H1 (cell line): ENCODE data around the gene ERC1. TPM values are rescaled to one million over a fixed set of nuclear protein-coding genes. Genes with fewer than 3 reads are reported as not detected.

Experiments used
- CTCF ChIA-PET: fragments of 300-600 bp; sonication (Branson Sonifier 250); formaldehyde crosslinking; loops from one replicate; lab custom pipeline; 2021; ENCODE audit not compliant: partially characterized antibody; lab: Charles Lee
- POLR2A ChIA-PET: fragments of 300-600 bp; sonication (Branson Sonifier 250); formaldehyde crosslinking; loops from one replicate; lab custom pipeline; 2021; ENCODE audit warnings: inconsistent platforms; ENCODE audit not compliant: partially characterized antibody; lab: Charles Lee
- DNase-seq, 2 experiments: peaks; one replicate each; pipeline versions ENCODE4 v3.0.0 to v3.0.0-alpha.2; 2010 to 2022; ENCODE audit warnings: low spot score in 2 of 2, low read depth in 1 of 2, mixed read lengths in 1 of 2
- FAIRE-seq: peaks from 2 replicates; lab custom pipeline; 2011; peaks lifted over from hg19 to GRCh38; lab: Jason Lieb, UNC
- H2AFZ ChIP-seq: 2 replicates; pipeline ENCODE4 v1.8.1; 2012; ENCODE audit warnings: low read length, inconsistent platforms
- H2AK5ac ChIP-seq: 2 replicates; pipeline ENCODE4 v1.6.1; 2013; ENCODE audit warnings: low read depth, low read length
- H2BK120ac ChIP-seq: replicated peaks from 2 replicates; pipeline ENCODE3; 2013; ENCODE audit warnings: low read depth, low read length, inconsistent platforms
- H2BK12ac ChIP-seq: 2 replicates; pipeline ENCODE4 v1.6.1; 2013; ENCODE audit warnings: low read depth, low read length
- H2BK15ac ChIP-seq: 2 replicates; pipeline ENCODE4 v1.6.1; 2013; ENCODE audit warnings: low read length
- H2BK20ac ChIP-seq: 2 replicates; pipeline ENCODE4 v1.6.1; 2013; ENCODE audit warnings: low read length
- H2BK5ac ChIP-seq: 2 replicates; pipeline ENCODE4 v1.6.1; 2013; ENCODE audit warnings: low read depth, low read length
- H3K14ac ChIP-seq: 2 replicates; pipeline ENCODE4 v1.6.1; 2013; ENCODE audit warnings: inconsistent platforms; ENCODE audit not compliant: insufficient read length
- H3K18ac ChIP-seq: 2 replicates; pipeline ENCODE4 v1.6.1; 2013; ENCODE audit warnings: low read length; ENCODE audit errors: extremely low read depth
- H3K23ac ChIP-seq: 2 replicates; pipeline ENCODE4 v1.6.1; 2013; ENCODE audit warnings: inconsistent platforms; ENCODE audit not compliant: insufficient read length
- H3K23me2 ChIP-seq: 2 replicates; pipeline ENCODE4 v1.6.1; 2013; ENCODE audit warnings: low read depth, low read length
- H3K27ac ChIP-seq: 2 replicates; pipeline ENCODE4 v1.6.1; 2011; ENCODE audit warnings: low read depth, low read length, inconsistent platforms
- H3K27me3 ChIP-seq, 4 experiments: replicated peaks in 1 of 4; 1 replicate in 1 of 4; 2 replicates in 3 of 4; pipeline versions ENCODE4 v1.6.1 to v1.8.1; 2011 to 2013; ENCODE audit warnings: low read length in 3 of 4, mild to moderate bottlenecking in 3 of 4, inconsistent platforms in 2 of 4, mixed read lengths in 2 of 4, moderate library complexity in 1 of 4; ENCODE audit not compliant: control insufficient read depth in 3 of 4, insufficient read depth in 3 of 4; ENCODE audit errors: extremely low read depth in 1 of 4
- H3K36me3 ChIP-seq, 4 experiments: 2 replicates each; pipeline versions ENCODE4 v1.6.1 to v1.8.1; 2011 to 2013; ENCODE audit warnings: mild to moderate bottlenecking in 4 of 4, low read length in 3 of 4, moderate library complexity in 2 of 4, control low read depth in 1 of 4, inconsistent platforms in 1 of 4; ENCODE audit not compliant: insufficient read depth in 4 of 4, control insufficient read depth in 2 of 4
- H3K4ac ChIP-seq: replicated peaks from 2 replicates; pipeline ENCODE3; 2013; ENCODE audit warnings: low read length, low read depth, mixed read lengths, inconsistent platforms; ENCODE audit not compliant: insufficient read length
- H3K4me1 ChIP-seq, 4 experiments: replicated peaks in 1 of 4; 1 replicate in 1 of 4; 2 replicates in 3 of 4; pipeline versions ENCODE4 v1.6.1 to v1.8.1; 2011 to 2013; ENCODE audit warnings: low read length in 3 of 4, inconsistent platforms in 2 of 4, mixed read lengths in 1 of 4; ENCODE audit not compliant: insufficient read depth in 4 of 4, control insufficient read depth in 3 of 4
- H3K4me2 ChIP-seq, 2 experiments: 2 replicates each; pipeline versions ENCODE4 v1.6.1 to v1.8.1; 2011 to 2013; ENCODE audit warnings: low read depth in 2 of 2, low read length in 2 of 2, control low read depth in 1 of 2, inconsistent platforms in 1 of 2, mild to moderate bottlenecking in 1 of 2; ENCODE audit not compliant: insufficient read depth in 1 of 2
- H3K4me3 ChIP-seq, 4 experiments: fragments of 200-600, 300-600 bp in 1 of 4; sonication (generic), shearing (Covaris generic), sonication (Bioruptor Twin) in 1 of 4; 2 replicates each; pipeline versions ENCODE4 v1.5.1 to v1.8.1; 2011 to 2016; ENCODE audit warnings: low read length in 4 of 4, low read depth in 3 of 4, control low read depth in 2 of 4, inconsistent platforms in 2 of 4, mild to moderate bottlenecking in 2 of 4, mixed read lengths in 1 of 4, moderate library complexity in 1 of 4; ENCODE audit not compliant: insufficient read depth in 2 of 4; ENCODE audit errors: extremely low read depth in 1 of 4
- H3K56ac ChIP-seq: replicated peaks from 2 replicates; pipeline ENCODE3; 2013; ENCODE audit warnings: low read depth, mild to moderate bottlenecking, mixed read lengths, low read length, inconsistent platforms; ENCODE audit not compliant: insufficient read length
- H3K79me1 ChIP-seq: 2 replicates; pipeline ENCODE4 v1.6.1; 2013; ENCODE audit warnings: low read depth, low read length, control low read depth
- H3K79me2 ChIP-seq, 2 experiments: 2 replicates each; pipeline versions ENCODE4 v1.6.1 to v1.8.1; 2012 to 2013; ENCODE audit warnings: low read length in 2 of 2, mild to moderate bottlenecking in 2 of 2, inconsistent platforms in 1 of 2; ENCODE audit not compliant: insufficient read depth in 2 of 2, control insufficient read depth in 1 of 2
- H3K9ac ChIP-seq, 4 experiments: replicated peaks in 1 of 4; 1 replicate in 1 of 4; 2 replicates in 3 of 4; pipeline versions ENCODE4 v1.6.1 to v1.8.1; 2011 to 2013; ENCODE audit warnings: low read depth in 3 of 4, low read length in 3 of 4, control low read depth in 2 of 4, mild to moderate bottlenecking in 2 of 4, moderate library complexity in 2 of 4, inconsistent platforms in 1 of 4; ENCODE audit errors: extremely low read depth in 1 of 4
- H3K9me3 ChIP-seq, 2 experiments: 2 replicates each; pipeline versions ENCODE4 v1.6.1 to v1.8.1; 2012 to 2013; ENCODE audit warnings: mild to moderate bottlenecking in 2 of 2, moderate library complexity in 2 of 2, control low read depth in 1 of 2, inconsistent platforms in 1 of 2, low read depth in 1 of 2, low read length in 1 of 2, mixed read lengths in 1 of 2; ENCODE audit not compliant: insufficient read depth in 2 of 2
- H4K20me1 ChIP-seq, 2 experiments: replicated peaks in 1 of 2; 2 replicates each; pipeline versions ENCODE3 to v1.8.1; 2011 to 2013; ENCODE audit warnings: inconsistent platforms in 2 of 2, low read length in 2 of 2, mild to moderate bottlenecking in 1 of 2; ENCODE audit not compliant: insufficient read depth in 2 of 2, control insufficient read depth in 1 of 2
- H4K5ac ChIP-seq: 2 replicates; pipeline ENCODE4 v1.6.1; 2013; ENCODE audit warnings: low read length, low read depth, mixed read lengths, inconsistent platforms; ENCODE audit not compliant: insufficient read length
- H4K8ac ChIP-seq: 2 replicates; pipeline ENCODE4 v1.8.0; 2013; ENCODE audit warnings: mild to moderate bottlenecking, moderate library complexity, low read length, inconsistent platforms; ENCODE audit not compliant: insufficient read depth; ENCODE audit errors: extremely low read depth
- H4K91ac ChIP-seq: replicated peaks from 2 replicates; pipeline ENCODE3; 2013; ENCODE audit warnings: low read length, mixed read lengths, inconsistent platforms; ENCODE audit not compliant: insufficient read length
- ATF2 ChIP-seq: IDR thresholded peaks from 2 replicates; pipeline ENCODE4 v1.6.1; 2012; ENCODE audit warnings: low read length, inconsistent platforms
- CEBPB ChIP-seq: IDR thresholded peaks from 2 replicates; pipeline ENCODE4 v1.6.1; 2012; ENCODE audit warnings: low read depth, low read length
- CHD1 ChIP-seq: IDR thresholded peaks from 2 replicates; pipeline ENCODE4 v1.6.1; 2012; ENCODE audit warnings: low read depth, low read length, improper control_type of control experiment
- CHD2 ChIP-seq: IDR thresholded peaks from 2 replicates; pipeline ENCODE4 v1.6.1; 2012; ENCODE audit warnings: low read length, improper control_type of control experiment
- EGR1 ChIP-seq: IDR thresholded peaks from 2 replicates; pipeline ENCODE4 v1.6.1; 2011; ENCODE audit warnings: low read depth, low read length, borderline replicate concordance
- EP300 ChIP-seq, 2 experiments: IDR thresholded peaks; 1 replicate in 1 of 2; 2 replicates in 1 of 2; pipeline ENCODE4 v1.6.1; 2011 to 2012; ENCODE audit warnings: low read depth in 2 of 2, low read length in 2 of 2, mild to moderate bottlenecking in 2 of 2, borderline replicate concordance in 1 of 2, inconsistent platforms in 1 of 2, moderate library complexity in 1 of 2
- GTF2F1 ChIP-seq: IDR thresholded peaks from 2 replicates; pipeline ENCODE4 v1.6.1; 2012; ENCODE audit warnings: low read depth, low read length, improper control_type of control experiment, borderline replicate concordance
- HDAC2 ChIP-seq, 2 experiments: fragments of 300-600 bp in 1 of 2; sonication (generic) in 1 of 2; IDR thresholded peaks; 2 replicates each; pipeline ENCODE4 v1.6.1; 2011 to 2012; ENCODE audit warnings: low read depth in 2 of 2, low read length in 2 of 2, mild to moderate bottlenecking in 2 of 2, moderate library complexity in 2 of 2, borderline replicate concordance in 1 of 2, inconsistent platforms in 1 of 2
- JUND ChIP-seq: IDR thresholded peaks from 2 replicates; pipeline ENCODE4 v1.6.1; 2011; ENCODE audit warnings: mild to moderate bottlenecking, improper control_type of control experiment, low read length
- POU5F1 ChIP-seq: IDR thresholded peaks from 2 replicates; pipeline ENCODE4 v1.6.1; 2011; ENCODE audit warnings: low read depth, mild to moderate bottlenecking, low read length, moderate library complexity
- SP4 ChIP-seq: IDR thresholded peaks from 2 replicates; pipeline ENCODE4 v1.6.1; 2012; ENCODE audit warnings: low read length, inconsistent platforms
- YY1 ChIP-seq: IDR thresholded peaks from 2 replicates; pipeline ENCODE4 v1.6.1; 2011; ENCODE audit warnings: low read depth, mild to moderate bottlenecking, low read length
- WGBS, 2 experiments: shearing (Covaris generic) in 1 of 2; methylation state at CpG; one replicate each; pipeline versions ENCODE4 v1.1.6 to v1.1.7; 2013 to 2015; ENCODE audit warnings: low lambda C conversion rate in 2 of 2, mixed read lengths in 2 of 2, inconsistent platforms in 1 of 2, low coverage in 1 of 2, missing lambda C conversion rate in 1 of 2; ENCODE audit not compliant: insufficient replicate concordance in 2 of 2, insufficient coverage in 1 of 2, insufficient read length in 1 of 2; ENCODE audit errors: extremely low coverage in 1 of 2, missing lambda C conversion rate in 1 of 2; 5-methylcytosine and 5-hydroxymethylcytosine counted together
- polyA plus RNA-seq, 7 experiments: library from polyadenylated mRNA; depleted of rRNA in 3 of 7; stranded (reverse) in 5 of 7; unstranded in 2 of 7; fragments of >200 nt in 5 of 7; fragments of 200-250 nt in 2 of 7; gene quantifications; 1 replicate in 5 of 7; 2 replicates in 1 of 7; 4 replicates in 1 of 7; pipeline versions ENCODE4 v1.2.1 to v1.2.3, GENCODE V29; 2011 to 2013; ENCODE audit warnings: missing spikeins in 2 of 7, mixed read lengths in 2 of 7
- total RNA-seq: library from RNA; stranded (reverse); fragmentation: NEBNext Ultra II Directional; extraction: Animal tissue kit (Norgen Biotek cat#: 25700); gene quantifications from 2 replicates; pipeline ENCODE4 v1.2.1, GENCODE V29; 2021

Gene ERC1
- total and polyA plus RNA-seq, 2 of the 8 experiments (the other 6 are each of a cell fraction or from before 2014, with no cell fraction given): 7.8 to 45.7 TPM

- POLR2A ChIA-PET: no interaction called here
- no peak overlapping the region for H2BK12ac ChIP-seq
- CTCF ChIA-PET: no interaction called here
- H4K91ac ChIP-seq: no peak overlapping the region
- no peak overlapping the region for H2BK120ac ChIP-seq
- H3K79me2 ChIP-seq: no peaks in the 10 kb centered on the region
- no peaks in the 10 kb centered on the region for H3K36me3 ChIP-seq
- H2BK5ac ChIP-seq: no peak overlapping the region
- no peak overlapping the region for H3K4ac ChIP-seq
- H3K14ac ChIP-seq: no peak overlapping the region
- H3K9ac ChIP-seq: no peak overlapping the region
- no peak overlapping the region for H2BK20ac ChIP-seq
- DNase-seq (no peak), FAIRE-seq (no peak)
- no peaks in the 10 kb centered on the region for H3K27me3 ChIP-seq
- H2BK15ac ChIP-seq: no peak overlapping the region
- no peak overlapping the region for H3K27ac ChIP-seq
- H3K4me3 ChIP-seq: no peak overlapping the region
- no peak overlapping the region for H3K4me2 ChIP-seq
- H3K23ac ChIP-seq: no peak overlapping the region
- no peaks in the 10 kb centered on the region for H3K4me1 ChIP-seq
- 82% methylated on average over 5 of the region's 5 CpGs; no CpG with 5 or more reads in 1 of the 2 experiments for WGBS, 2 experiments
- no peaks in the 10 kb centered on the region for H3K79me1 ChIP-seq
- H3K56ac ChIP-seq: no peak overlapping the region
- no peaks in the 10 kb centered on the region for H3K23me2 ChIP-seq
- no peaks in the 10 kb centered on the region for H3K9me3 ChIP-seq
- H4K5ac ChIP-seq: no peak overlapping the region
- H4K20me1 ChIP-seq: no peaks in the 10 kb centered on the region
- H2AK5ac ChIP-seq: no peak overlapping the region
- no peak overlapping the region for H2AFZ ChIP-seq
- no peak overlapping the region for H4K8ac ChIP-seq
- H3K18ac ChIP-seq: no peak overlapping the region
- TF ChIP-seq CHD2 (no peak), CHD1 (no peak), HDAC2 (IDR thresholded peaks at IDR 0.05; ENCODE audit: borderline replicate concordance in 1 of 2, low read depth in 2 of 2, low read length in 2 of 2) (no peak), EP300 (IDR thresholded peaks at IDR 0.05; ENCODE audit: borderline replicate concordance in 1 of 2, low read depth in 2 of 2, low read length in 2 of 2) (no peak), JUND (no peak), ATF2 (no peak), YY1 (no peak), EGR1 (no peak), SP4 (no peak), GTF2F1 (no peak), POU5F1 (no peak), CEBPB (no peak)
Observed at GRCh38 chr12:1162081-1162760, 171.2 kb downstream of the ERC1 start.
